HTR-8/SVneo (cell line): ENCODE results near the gene ENTPD6.

Source experiments
- DNase-seq: peaks from one replicate; pipeline ENCODE4 v3.0.0; 2011; ENCODE audit warnings: low spot score, mixed read lengths; ENCODE audit not compliant: insufficient read length
- FAIRE-seq: peaks from 2 replicates; lab custom pipeline; 2011; peaks lifted over from hg19 to GRCh38; lab: Jason Lieb, UNC

The ENTPD6 gene

DNA sequence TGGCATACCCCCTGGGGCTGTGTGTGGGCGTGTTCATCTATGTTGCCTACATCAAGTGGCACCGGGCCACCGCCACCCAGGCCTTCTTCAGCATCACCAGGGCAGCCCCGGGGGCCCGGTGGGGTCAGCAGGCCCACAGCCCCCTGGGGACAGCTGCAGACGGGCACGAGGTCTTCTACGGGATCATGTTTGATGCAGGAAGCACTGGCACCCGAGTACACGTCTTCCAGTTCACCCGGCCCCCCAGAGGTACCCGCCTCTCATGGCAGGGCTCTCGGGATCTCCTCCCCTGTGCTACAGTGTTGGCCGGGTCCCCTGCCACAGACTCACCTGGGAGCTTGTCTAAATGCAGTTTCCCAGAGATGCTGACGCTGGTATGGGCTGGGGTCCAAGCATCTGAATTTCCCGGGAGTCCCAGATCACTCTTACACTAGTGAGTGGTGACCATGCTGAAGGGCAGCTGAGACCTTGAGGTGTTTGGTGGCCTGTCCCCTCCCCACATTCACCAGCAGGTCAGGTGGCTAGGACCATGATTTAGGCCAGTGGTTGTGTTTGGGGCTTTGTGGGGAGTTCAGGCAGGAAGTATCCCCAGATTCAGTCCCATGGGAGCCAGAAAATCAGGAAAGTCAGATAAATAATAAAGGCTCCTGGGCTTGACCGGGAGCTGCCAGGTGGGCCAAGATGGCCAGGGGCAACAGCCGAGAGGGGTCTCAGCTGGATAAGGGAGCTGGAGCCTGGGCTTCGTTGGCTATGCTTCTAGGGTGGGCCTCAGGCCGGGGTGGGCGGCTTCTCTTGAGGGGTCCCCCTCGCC lies 11.8 kb downstream of the ENTPD6 start:
- no peak for FAIRE-seq

DNA sequence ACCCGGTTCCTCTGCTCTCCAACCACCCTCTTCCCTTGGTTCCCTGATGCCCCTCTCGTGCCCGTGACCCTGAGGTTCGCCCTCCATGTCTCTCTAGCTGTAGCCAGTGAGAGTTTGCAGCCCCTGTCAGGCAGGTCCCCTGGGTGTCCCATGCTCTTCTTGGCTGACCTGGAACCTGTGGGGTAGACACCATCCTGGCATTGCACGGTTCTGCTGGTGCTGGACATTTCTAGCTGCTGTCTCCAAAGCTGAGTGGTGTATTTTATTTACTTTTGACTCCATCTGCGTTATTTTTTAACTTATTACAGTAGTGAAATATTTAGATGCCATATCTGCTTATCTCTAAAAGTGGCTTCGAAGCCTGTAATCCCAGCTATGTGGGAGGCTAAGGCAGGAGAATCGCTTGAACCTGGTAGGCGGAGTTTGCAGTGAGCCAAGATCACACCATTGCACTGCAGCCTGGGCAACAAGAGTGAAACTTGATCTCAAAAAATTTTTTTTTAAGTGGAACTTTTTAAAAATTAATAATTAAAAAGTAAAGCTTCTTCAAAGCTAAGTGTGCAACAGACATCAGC lies 12.5 kb downstream of the ENTPD6 start:
- FAIRE-seq (no peak), DNase-seq (no peak)

More for the DNA sequence above, 11.8 kb downstream of the ENTPD6 start:
- DNase-seq, result no peak

DNA sequence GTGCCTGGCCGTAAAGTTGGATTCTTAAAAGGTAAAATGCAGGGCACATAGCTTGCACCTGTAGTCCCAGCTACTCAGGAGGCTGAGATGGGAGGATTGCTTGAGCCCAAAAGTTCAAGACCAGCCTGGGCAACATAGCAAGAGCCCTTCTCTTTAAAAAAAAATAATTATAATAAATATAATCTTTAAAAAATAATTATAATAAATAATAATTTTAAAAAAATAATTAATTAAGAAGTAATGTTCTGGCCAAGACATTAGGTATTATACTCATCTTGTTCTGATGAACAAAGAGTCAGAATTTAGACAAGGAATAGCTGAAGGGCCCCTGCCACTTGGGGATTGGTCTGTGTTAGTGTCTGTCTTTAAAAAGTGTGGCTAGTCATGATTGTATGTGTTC lies 13.9 kb downstream of the ENTPD6 start:
- DNase-seq (no peak), FAIRE-seq (no peak)

GRCh38 chr20:25209911-25210310 lies 14.4 kb downstream of the ENTPD6 start:
- DNase-seq (no peak), FAIRE-seq (no peak)

- DNase-seq, result no peak
- FAIRE-seq, result no peak
Observed at GRCh38 chr20:25211273-25211672, 15.8 kb downstream of the ENTPD6 start.

DNA sequence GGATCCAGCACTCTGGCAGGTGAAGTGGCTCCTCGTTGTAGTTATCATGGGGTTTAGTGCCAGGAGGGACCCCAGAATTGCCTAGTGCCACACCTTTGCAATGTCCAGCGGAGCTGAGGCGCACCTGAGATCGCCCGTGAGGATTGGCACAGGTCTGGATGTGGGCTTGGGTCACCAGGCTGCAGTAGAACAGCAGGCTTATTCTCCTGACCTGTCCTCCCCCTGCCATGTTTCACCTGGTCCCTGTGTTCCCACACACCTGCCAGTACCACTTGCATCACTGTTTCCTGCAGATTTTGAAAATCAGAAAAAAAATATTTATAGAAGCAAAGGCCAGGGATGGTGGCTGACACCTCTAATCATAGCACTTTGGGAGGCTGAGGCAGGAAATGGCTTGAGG lies 16.7 kb downstream of the ENTPD6 start:
- FAIRE-seq, result no peak
- no peak for DNase-seq

DNA sequence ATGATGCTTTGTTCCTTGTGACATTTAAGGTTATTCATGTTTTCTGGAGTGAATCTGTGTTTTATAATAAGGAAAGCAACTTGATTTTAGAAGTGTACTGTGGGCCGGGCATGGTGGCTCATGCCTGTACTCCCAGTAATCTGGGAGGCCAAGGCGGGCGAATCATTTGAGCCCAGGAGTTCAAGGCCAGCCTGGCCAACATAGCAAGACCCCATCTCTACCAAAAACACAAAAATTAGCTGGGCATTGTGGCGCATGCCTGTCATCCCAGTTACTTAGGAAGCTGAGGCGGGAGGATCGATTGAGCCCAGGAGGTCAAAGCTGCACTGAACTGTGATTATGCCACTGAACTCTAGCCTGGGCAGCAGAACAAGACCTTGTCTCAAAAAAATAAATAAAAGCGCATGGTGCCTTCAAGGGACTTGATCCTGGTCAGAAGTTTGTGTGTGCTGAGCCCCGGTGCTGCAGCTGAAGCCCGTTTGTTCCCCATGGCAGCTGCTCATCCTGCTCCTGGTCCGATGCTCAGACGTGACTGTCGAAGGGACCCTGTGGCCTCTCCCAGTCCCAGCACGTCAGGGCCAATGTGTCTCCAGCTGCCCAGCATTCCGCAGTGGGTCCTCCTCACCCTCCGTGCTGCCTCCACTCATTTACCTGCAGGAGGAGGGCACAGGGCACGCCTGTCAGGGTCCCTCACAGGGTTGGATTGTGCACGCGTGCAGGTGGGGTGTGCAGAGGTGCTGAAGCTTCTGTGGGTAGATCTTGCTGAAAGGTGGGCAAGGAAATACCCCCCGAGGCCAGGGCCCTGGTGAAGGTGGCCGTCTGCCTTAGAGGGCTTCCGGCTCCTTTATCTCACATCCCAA lies 18.3 kb downstream of the ENTPD6 start:
- FAIRE-seq (no peak), DNase-seq (no peak)

DNA sequence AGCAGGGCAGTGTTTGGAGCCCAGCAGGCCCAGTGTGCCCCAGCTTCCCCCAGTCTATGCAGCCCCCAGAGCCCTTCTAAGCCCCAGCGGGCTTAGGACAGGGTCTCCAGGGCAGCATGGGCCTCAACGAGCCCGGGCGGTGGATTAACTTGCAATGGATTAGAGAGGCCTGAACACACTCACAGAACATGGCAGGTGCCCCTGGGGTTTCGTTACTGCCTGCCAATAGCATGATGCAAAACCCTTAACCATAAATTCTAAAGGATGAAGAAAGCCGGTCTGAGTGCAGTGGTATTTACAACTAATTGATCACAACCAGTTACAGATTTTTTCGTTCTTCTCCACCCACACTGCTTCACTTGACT lies 18.9 kb downstream of the ENTPD6 start:
- DNase-seq (no peak), FAIRE-seq (no peak)

- FAIRE-seq (no peak), DNase-seq (no peak)
Observed at GRCh38 chr20:25214819-25215218, 19.3 kb downstream of the ENTPD6 start.

DNA sequence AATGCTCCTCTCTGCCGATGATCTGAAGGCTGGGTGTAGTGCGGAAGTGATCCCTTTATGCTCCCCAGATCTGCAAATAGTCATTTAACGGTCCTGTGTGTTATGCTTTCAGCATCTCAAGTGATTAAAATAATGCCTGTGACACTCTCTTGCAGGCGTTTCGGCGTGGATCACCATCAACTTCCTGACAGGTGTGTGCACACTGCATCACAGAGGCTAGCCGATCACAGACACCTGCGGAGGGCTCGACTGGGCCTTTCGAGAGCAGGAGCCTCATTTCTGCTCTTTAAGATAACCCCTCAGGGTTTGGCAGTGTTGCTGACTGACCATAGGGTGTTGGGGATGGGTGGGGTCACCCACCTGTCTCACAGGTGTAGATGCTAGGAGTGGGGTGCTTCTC lies 20.0 kb downstream of the ENTPD6 start:
- DNase-seq, result no peak
- FAIRE-seq, result no peak

DNA sequence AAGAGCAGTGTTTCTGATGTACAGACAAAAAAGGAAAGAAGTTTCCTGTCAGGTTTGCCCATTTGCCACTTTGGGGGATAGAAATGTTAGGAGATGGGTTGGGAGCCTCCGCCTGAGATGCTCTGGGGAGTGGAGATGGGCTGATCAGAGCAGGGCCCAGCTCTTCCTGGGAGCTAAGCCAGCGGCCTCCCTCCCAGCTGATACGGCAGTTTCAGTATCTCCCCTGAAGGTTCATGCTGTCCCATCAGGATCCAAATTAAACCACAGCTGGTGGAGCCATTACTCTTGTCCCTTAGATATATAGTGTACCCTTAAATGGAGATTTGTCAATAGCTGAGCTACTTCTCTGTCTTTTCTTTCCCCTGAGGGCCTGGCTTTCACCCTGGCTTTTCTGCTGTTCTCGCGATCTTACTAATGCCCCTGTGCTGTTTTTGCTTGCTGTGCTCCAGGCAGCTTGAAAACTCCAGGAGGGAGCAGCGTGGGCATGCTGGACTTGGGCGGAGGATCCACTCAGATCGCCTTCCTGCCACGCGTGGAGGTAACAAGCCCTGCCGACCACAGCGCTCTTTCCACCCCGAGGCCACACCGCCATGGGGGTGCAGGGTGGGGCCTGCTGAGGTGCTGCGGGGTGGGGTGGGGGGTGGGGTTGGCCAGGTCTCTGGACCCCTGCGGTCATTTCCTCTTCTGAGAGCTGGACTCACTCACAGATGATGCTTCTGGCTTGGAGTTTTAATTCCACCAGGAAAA lies 20.9 kb downstream of the ENTPD6 start:
- no peak for FAIRE-seq
- no peak for DNase-seq

- no peak for FAIRE-seq
- DNase-seq, result no peak
Observed at GRCh38 chr20:25217161-25218108, 21.9 kb downstream of the ENTPD6 start.

DNA sequence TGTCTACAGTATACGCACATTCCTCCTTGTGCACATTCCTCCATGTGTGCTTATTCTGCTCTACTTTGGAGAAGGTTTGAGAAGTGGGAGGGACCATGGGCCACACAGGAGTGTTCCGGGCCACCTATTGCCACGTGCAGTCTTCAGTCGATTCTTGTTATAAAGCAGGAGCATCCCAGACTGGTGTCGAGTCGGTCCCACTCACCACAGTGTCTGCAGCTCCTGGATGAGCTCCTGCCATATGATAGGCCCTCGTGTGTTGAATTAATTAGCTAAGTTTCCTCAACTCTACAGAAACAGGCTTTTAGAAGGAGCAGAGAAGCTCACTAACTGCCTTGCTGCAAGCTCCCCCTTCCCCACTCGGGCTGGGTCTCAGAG lies 22.6 kb downstream of the ENTPD6 start:
- FAIRE-seq (no peak), DNase-seq (no peak)

GRCh38 chr20:25218492-25218891 lies 23.0 kb downstream of the ENTPD6 start:
- FAIRE-seq, result no peak

GRCh38 chr20:25219365-25219764 lies 23.9 kb downstream of the ENTPD6 start:
- DNase-seq (no peak), FAIRE-seq (no peak)

More at GRCh38 chr20:25218492-25218891, 23.0 kb downstream of the ENTPD6 start:
- DNase-seq, result no peak

DNA sequence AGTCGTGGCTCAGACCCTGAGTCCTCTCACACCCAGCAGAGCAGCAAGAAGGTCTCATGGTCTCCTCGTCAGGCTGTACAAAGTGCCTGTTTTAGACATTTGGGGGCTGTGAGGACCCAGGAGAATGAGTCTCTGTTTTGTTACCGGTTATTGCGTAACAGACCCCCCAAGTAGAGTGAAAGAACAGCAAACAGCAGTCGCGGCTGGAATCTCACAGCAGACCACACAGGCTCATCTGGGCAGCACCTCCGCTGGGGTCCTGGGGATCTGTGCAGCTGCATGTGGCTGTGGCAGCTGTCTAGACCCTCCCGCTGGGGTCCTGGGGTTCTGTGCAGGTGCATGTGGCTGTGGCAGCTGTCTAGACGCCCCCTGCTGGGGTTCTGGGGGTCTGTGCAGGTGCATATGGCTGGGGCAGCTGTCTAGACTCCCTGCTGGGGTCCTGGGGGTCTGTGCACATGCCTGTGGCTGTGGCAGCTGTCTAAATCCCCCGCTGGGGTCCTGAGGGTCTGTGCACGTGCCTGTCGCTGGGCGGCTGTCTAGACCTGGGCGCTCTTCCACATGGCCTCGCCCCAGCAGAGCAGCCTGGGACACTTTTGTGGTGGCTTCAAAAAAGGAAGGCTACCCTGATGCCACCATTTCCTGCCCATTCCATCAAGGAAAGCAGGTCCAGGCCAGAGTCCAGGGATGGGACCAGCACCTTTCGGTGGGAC lies 24.7 kb downstream of the ENTPD6 start:
- DNase-seq, result no peak
- no peak for FAIRE-seq

- no peak for FAIRE-seq
Observed at GRCh38 chr20:25220810-25221591, 25.5 kb downstream of the ENTPD6 start.

More at GRCh38 chr20:25220810-25221591, 25.5 kb downstream of the ENTPD6 start:
- no peak for DNase-seq
